Smooth muscle cell (in vitro differentiated cells): ENCODE measurements around the gene COPB2. TPM values are rescaled to one million over a fixed set of nuclear protein-coding genes. Genes with fewer than 3 reads are reported as not detected.

Experiments used
- DNase-seq: peaks from one replicate; lab custom pipeline; 2025; ENCODE audit not compliant: unreplicated experiment; lab: John Stamatoyannopoulos, UW
- H2AFZ ChIP-seq: fragments of 200-600 bp; sonication (generic); 2 replicates; pipeline ENCODE4 v1.6.0; 2016; ENCODE audit warnings: antibody characterized with exemption, low read depth, mild to moderate bottlenecking
- H3F3A ChIP-seq: fragments of 200-600 bp; sonication (generic); 2 replicates; pipeline ENCODE4 v1.6.0; 2017; ENCODE audit warnings: antibody characterized with exemption, low read depth
- H3K27ac ChIP-seq: fragments of 200-600 bp; sonication (generic); 2 replicates; pipeline ENCODE4 v1.5.1; 2016; ENCODE audit warnings: low read depth, mild to moderate bottlenecking
- H3K27me3 ChIP-seq: fragments of 200-600 bp; sonication (generic); 2 replicates; pipeline ENCODE4 v1.6.1; 2016; ENCODE audit warnings: low read depth, mild to moderate bottlenecking
- H3K36me3 ChIP-seq: fragments of 200-600 bp; sonication (generic); 2 replicates; pipeline ENCODE4 v1.5.1; 2016; ENCODE audit warnings: low read depth
- H3K4me1 ChIP-seq: fragments of 200-600 bp; sonication (generic); 2 replicates; pipeline ENCODE4 v1.5.1; 2016; ENCODE audit warnings: low read depth
- H3K4me2 ChIP-seq: fragments of 200-600 bp; sonication (generic); 2 replicates; pipeline ENCODE4 v1.6.0; 2016; ENCODE audit warnings: mild to moderate bottlenecking
- H3K4me3 ChIP-seq: fragments of 200-600 bp; sonication (generic); 2 replicates; pipeline ENCODE4 v1.5.1; 2016; ENCODE audit warnings: mild to moderate bottlenecking
- H3K79me2 ChIP-seq: fragments of 200-600 bp; sonication (generic); 2 replicates; pipeline ENCODE4 v1.6.0; 2016; ENCODE audit warnings: low read depth, mild to moderate bottlenecking
- H3K9ac ChIP-seq: fragments of 200-600 bp; sonication (generic); 2 replicates; pipeline ENCODE4 v1.6.0; 2016; ENCODE audit warnings: low read depth
- H3K9me3 ChIP-seq: fragments of 200-600 bp; sonication (generic); replicated peaks from 2 replicates; pipeline ENCODE4 v1.5.1; 2016; ENCODE audit warnings: low read depth
- H4K20me1 ChIP-seq: fragments of 200-600 bp; sonication (generic); 2 replicates; pipeline ENCODE4 v1.6.0; 2016; ENCODE audit warnings: low read depth
- WGBS: methylation state at CpG from one replicate; pipeline ENCODE4 v1.1.7; 2016; ENCODE audit warnings: low lambda C conversion rate; 5-methylcytosine and 5-hydroxymethylcytosine counted together
- polyA plus RNA-seq: library from polyadenylated mRNA; unstranded; fragments of >200 nt; fragmentation: Nextera tagmentation; extraction: Ambion mirVana; gene quantifications from 2 replicates; pipeline ENCODE4 v1.2.1, GENCODE V29; 2016
- small RNA-seq: library from RNA; depleted of rRNA; stranded (forward); fragments of <200 nt; gene quantifications from one replicate; pipeline ENCODE3, GENCODE V24; 2014
- total RNA-seq: library from RNA; depleted of rRNA; stranded (reverse); fragments of >200 nt; gene quantifications from 2 replicates; pipeline ENCODE4 v1.2.3, GENCODE V29; 2014
- TF ChIP-seq, protein P1 (sequence below): fragments of 200-600 bp; sonication (generic); IDR thresholded peaks from 2 replicates; pipeline ENCODE4 v1.5.1; 2017; ENCODE audit warnings: borderline replicate concordance, mild to moderate bottlenecking, antibody characterized with exemption; ENCODE audit not compliant: insufficient read depth, poor library complexity, severe bottlenecking

The COPB2 gene
- total and polyA plus RNA-seq, 2 experiments from 2014 or later = 157 to 194 TPM

DNA sequence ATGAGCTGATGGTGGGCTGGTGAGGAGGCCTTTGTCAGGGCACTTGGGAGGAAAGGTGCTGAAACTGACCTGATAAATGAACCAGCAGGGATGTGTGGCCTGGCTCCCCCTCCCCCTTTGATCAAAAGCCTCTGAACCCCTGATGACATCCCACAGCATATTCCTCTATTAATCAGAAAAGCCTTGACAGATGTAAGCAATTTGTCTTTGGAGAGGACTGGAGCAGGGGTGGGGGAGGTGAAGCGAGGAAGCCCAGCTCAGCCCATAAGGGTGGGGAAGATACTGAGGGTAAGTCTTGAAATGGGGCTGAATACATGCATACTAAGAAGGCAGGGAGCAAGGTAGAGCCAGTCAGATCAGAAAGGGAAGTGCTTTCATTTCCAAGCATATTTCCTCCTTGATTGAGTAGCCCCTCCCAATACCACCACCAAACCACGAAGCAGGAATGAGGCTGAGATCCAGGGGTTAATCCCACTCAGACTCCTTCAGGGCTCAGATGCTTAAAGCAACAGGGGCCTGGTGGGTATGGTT is 80.3 kb downstream of the COPB2 start:
- Histone ChIP-seq H3K27ac (peak overlapping the region; percentile 73), H3K4me1 (peaks cover 3% of the 10 kb centered on the region), H3K36me3 (no peaks in the 10 kb centered on the region), H3K4me2 (peak overlapping the region; percentile 42), H2AFZ (no peak overlapping the region), H4K20me1 (no peaks in the 10 kb centered on the region), H3K9me3 (no peaks in the 10 kb centered on the region), H3K4me3 (no peak overlapping the region), H3K27me3 (no peaks in the 10 kb centered on the region), H3F3A (peaks cover 3% of the 10 kb centered on the region), H3K79me2 (no peaks in the 10 kb centered on the region), H3K9ac (no peak overlapping the region)
- TF ChIP-seq, protein P1, sequence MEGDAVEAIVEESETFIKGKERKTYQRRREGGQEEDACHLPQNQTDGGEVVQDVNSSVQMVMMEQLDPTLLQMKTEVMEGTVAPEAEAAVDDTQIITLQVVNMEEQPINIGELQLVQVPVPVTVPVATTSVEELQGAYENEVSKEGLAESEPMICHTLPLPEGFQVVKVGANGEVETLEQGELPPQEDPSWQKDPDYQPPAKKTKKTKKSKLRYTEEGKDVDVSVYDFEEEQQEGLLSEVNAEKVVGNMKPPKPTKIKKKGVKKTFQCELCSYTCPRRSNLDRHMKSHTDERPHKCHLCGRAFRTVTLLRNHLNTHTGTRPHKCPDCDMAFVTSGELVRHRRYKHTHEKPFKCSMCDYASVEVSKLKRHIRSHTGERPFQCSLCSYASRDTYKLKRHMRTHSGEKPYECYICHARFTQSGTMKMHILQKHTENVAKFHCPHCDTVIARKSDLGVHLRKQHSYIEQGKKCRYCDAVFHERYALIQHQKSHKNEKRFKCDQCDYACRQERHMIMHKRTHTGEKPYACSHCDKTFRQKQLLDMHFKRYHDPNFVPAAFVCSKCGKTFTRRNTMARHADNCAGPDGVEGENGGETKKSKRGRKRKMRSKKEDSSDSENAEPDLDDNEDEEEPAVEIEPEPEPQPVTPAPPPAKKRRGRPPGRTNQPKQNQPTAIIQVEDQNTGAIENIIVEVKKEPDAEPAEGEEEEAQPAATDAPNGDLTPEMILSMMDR = no peak
- WGBS = 43% methylated on average over 2 of the region's 2 CpGs
- DNase-seq = no peak

- no peaks in the 10 kb centered on the region for H3K79me2 ChIP-seq
- no peak for DNase-seq
- peaks cover 3% of the 10 kb centered on the region for H3K4me1 ChIP-seq
- H4K20me1 ChIP-seq = no peaks in the 10 kb centered on the region
- H3K27me3 ChIP-seq = no peaks in the 10 kb centered on the region
- TF ChIP-seq, protein P1 = no peak
- H3K9ac ChIP-seq = no peak overlapping the region
- H3K36me3 ChIP-seq = no peaks in the 10 kb centered on the region
- no peaks in the 10 kb centered on the region for H3K9me3 ChIP-seq
- H3K4me2 ChIP-seq = no peak overlapping the region
- H3K4me3 ChIP-seq = no peak overlapping the region
- no peak overlapping the region for H2AFZ ChIP-seq
- H3K27ac ChIP-seq = peak overlapping the region; percentile 73
- 60% methylated on average over 3 of the region's 4 CpGs for WGBS
- H3F3A ChIP-seq = peaks cover 3% of the 10 kb centered on the region
Measured at GRCh38 chr3:139308560-139308959, 80.9 kb downstream of the COPB2 start.

- Histone ChIP-seq H3K9ac (no peak overlapping the region), H3K27ac (no peak overlapping the region), H4K20me1 (no peaks in the 10 kb centered on the region), H3K4me3 (no peak overlapping the region), H3F3A (peaks cover 3% of the 10 kb centered on the region), H3K27me3 (no peaks in the 10 kb centered on the region), H2AFZ (no peak overlapping the region), H3K4me2 (no peak overlapping the region), H3K4me1 (peaks cover 6% of the 10 kb centered on the region), H3K79me2 (no peaks in the 10 kb centered on the region), H3K9me3 (no peaks in the 10 kb centered on the region), H3K36me3 (no peaks in the 10 kb centered on the region)
- 88% methylated on average over 6 of the region's 6 CpGs for WGBS
- DNase-seq = no peak
- TF ChIP-seq, protein P1 = no peak
Measured at GRCh38 chr3:139307601-139308555, 81.6 kb downstream of the COPB2 start.

Small RNA genes within 50 kb of the gene (small RNA-seq; reads per million reads assigned to genes)
- gene RF00026 = not detected

Other genes starting within 250 kb of the COPB2 start
- gene MRPS22, start 45.6 kb downstream of the COPB2 start, total RNA-seq = 96.0 and 97.2 TPM in 2 replicates
- 70.5 and 90.6 TPM in 2 replicates for gene MRPS22, start 45.6 kb downstream of the COPB2 start, polyA plus RNA-seq
- gene RBP2, start 86.9 kb upstream of the COPB2 start, total RNA-seq = not detected in 2 replicates
- gene RBP2, start 86.9 kb upstream of the COPB2 start, polyA plus RNA-seq = not detected in 2 replicates
- gene RBP1, start 150.1 kb upstream of the COPB2 start, total RNA-seq = 3.7 and 16.6 TPM in 2 replicates
- gene RBP1, start 150.1 kb upstream of the COPB2 start, polyA plus RNA-seq = 30.2 and 35.0 TPM in 2 replicates